GM19324 (cell line): Measurements from ENCODE around the gene CCR3.
"Not testable (repeated sequence)": the region's sequence is repeated elsewhere in the genome, so short reads cannot be mapped to it uniquely, and the experiment has no call there.

Experiments
- ATAC-seq: cut with Tn5 transposase; IDR thresholded peaks from one replicate; pipeline ENCODE4 v1.9.1; 2021; ENCODE audit warnings: mild to moderate bottlenecking, moderate library complexity; ENCODE audit not compliant: unreplicated experiment, low FRiP score

CCR3 gene

GRCh38 chr3:46242120-46242519, at the start of gene CCR3:
TSS of gene CCR3 (plus strand) at chr3:46242460. CDS start at chr3:46265159, 22,699 bp downstream.
- ATAC-seq = no peak

- ATAC-seq = no peak
Observed at GRCh38 chr3:46192939-46193338, 49.3 kb upstream of the CCR3 start.

- ATAC-seq = no peak
Observed at GRCh38 chr3:46193436-46193835, 48.8 kb upstream of the CCR3 start.

GRCh38 chr3:46194868-46195553, 47.2 kb upstream of the CCR3 start:
- no peak for ATAC-seq

- no peak for ATAC-seq
Observed at GRCh38 chr3:46196261-46196957, 45.9 kb upstream of the CCR3 start.

GRCh38 chr3:46200211-46200610, 42.0 kb upstream of the CCR3 start:
- no peak for ATAC-seq

GRCh38 chr3:46200790-46201189, 41.5 kb upstream of the CCR3 start:
- ATAC-seq = no peak

GRCh38 chr3:46202535-46202934, 39.7 kb upstream of the CCR3 start:
- ATAC-seq = no peak

- no peak for ATAC-seq
Observed at GRCh38 chr3:46203681-46204080, 38.6 kb upstream of the CCR3 start.

GRCh38 chr3:46205286-46205960, 36.8 kb upstream of the CCR3 start:
- ATAC-seq = no peak

- ATAC-seq = no peak
Observed at GRCh38 chr3:46206282-46207015, 35.8 kb upstream of the CCR3 start.

- not testable (repeated sequence) for ATAC-seq
Observed at GRCh38 chr3:46207514-46207913, 34.7 kb upstream of the CCR3 start.

- no peak for ATAC-seq
Observed at GRCh38 chr3:46208167-46208704, 34.0 kb upstream of the CCR3 start, which contains the start of gene CCR1. TSS of gene CCR1 (minus strand) at chr3:46208313. CDS start at chr3:46204313, 4,000 bp downstream.

- no peak for ATAC-seq
Observed at GRCh38 chr3:46209053-46209452, 33.2 kb upstream of the CCR3 start.

- no peak for ATAC-seq
Observed at GRCh38 chr3:46209746-46210470, 32.4 kb upstream of the CCR3 start.

GRCh38 chr3:46212101-46212500, 30.2 kb upstream of the CCR3 start:
- no peak for ATAC-seq

- ATAC-seq = no peak
Observed at GRCh38 chr3:46213201-46213600, 29.1 kb upstream of the CCR3 start.

- ATAC-seq = no peak
Observed at GRCh38 chr3:46214751-46215352, 27.4 kb upstream of the CCR3 start.

GRCh38 chr3:46215810-46216414, 26.3 kb upstream of the CCR3 start:
- no peak for ATAC-seq
